Measurements from ENCODE around the gene CLIP2. TPM values are rescaled to one million over a fixed set of nuclear protein-coding genes. Genes with fewer than 3 reads are reported as not detected.

Gene CLIP2
- total RNA-seq, 1 experiment from 2014 or later = 39.9 TPM

DNA sequence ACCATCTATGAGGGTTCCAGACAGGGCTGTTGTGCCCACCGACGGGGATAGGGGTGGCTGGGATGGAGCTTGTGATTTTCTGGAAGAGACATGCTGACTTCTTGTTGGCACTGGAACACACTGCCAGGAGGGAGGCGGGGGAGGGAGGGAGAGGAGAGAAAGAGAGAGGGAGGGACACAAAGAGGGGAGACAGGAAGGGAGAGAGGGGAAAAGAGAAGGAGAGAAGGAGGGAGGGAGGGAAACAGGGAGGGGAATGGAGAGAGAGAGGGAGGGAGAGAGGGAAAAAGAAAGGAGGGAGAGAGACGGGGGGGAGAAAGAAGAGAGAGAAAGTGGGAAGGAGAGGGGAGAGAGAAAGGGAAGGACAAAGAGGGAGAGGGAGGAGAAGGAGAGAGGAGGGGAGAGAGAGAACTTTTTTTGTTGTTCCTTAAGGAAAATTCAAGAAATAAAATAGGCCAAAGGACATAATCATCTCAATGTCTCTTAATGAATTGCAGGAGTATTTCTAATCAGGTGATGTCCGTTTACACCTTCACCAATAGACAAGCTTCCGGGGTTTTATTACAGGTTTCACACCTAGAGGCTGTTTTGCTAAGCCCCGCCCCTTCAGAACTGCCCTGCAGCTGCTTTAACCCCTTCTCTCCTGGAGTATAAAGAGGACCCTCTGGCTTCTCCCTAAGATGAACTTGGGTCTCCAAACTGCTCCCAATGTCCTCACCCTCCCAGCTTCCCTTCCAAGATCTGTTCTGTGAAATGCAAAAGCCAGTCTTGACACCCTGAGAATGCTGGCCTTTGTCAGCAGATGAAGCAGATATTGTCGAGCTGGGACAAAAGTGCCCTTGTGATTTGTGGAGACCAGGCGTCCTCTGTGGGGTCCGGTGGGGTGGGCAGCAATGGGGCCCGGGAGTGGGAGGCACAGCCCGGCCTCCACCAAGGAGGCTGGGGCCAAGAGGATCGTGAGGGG lies 82.5 kb downstream of the CLIP2 start:
- in situ Hi-C loops (cut with HindIII; ENCODE audit: low pct_unique_long_range_greater_than_20kb, low sequenced_read_pairs) = no loop called here
- Histone ChIP-seq H3K27me3 (ENCODE audit: control insufficient read depth, insufficient read depth, low read length) (no peaks in the 10 kb centered on the region), H3K9me3 (ENCODE audit: control insufficient read depth, insufficient read depth, low read depth, low read length) (no peaks in the 10 kb centered on the region), H3K36me3 (ENCODE audit: control insufficient read depth, insufficient read depth, low read length) (no peaks in the 10 kb centered on the region), H3K4me3 (ENCODE audit: low read depth in 2 of 2, low read length in 2 of 2) (no peak overlapping the region), H3K4me1 (ENCODE audit: control insufficient read depth, insufficient read depth, low read length) (peaks cover 13% of the 10 kb centered on the region), H3K27ac (ENCODE audit: low read length) (no peak overlapping the region)
- intact Hi-C loops (cut with micrococcal nuclease; ENCODE audit: unreplicated experiment) = no loop called here
- POLR2A ChIA-PET = no interaction called here
- TF ChIP-seq, protein P1, sequence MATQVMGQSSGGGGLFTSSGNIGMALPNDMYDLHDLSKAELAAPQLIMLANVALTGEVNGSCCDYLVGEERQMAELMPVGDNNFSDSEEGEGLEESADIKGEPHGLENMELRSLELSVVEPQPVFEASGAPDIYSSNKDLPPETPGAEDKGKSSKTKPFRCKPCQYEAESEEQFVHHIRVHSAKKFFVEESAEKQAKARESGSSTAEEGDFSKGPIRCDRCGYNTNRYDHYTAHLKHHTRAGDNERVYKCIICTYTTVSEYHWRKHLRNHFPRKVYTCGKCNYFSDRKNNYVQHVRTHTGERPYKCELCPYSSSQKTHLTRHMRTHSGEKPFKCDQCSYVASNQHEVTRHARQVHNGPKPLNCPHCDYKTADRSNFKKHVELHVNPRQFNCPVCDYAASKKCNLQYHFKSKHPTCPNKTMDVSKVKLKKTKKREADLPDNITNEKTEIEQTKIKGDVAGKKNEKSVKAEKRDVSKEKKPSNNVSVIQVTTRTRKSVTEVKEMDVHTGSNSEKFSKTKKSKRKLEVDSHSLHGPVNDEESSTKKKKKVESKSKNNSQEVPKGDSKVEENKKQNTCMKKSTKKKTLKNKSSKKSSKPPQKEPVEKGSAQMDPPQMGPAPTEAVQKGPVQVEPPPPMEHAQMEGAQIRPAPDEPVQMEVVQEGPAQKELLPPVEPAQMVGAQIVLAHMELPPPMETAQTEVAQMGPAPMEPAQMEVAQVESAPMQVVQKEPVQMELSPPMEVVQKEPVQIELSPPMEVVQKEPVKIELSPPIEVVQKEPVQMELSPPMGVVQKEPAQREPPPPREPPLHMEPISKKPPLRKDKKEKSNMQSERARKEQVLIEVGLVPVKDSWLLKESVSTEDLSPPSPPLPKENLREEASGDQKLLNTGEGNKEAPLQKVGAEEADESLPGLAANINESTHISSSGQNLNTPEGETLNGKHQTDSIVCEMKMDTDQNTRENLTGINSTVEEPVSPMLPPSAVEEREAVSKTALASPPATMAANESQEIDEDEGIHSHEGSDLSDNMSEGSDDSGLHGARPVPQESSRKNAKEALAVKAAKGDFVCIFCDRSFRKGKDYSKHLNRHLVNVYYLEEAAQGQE (IDR thresholded peaks at IDR 0.05; ENCODE audit: insufficient read depth in 1 of 2, low read depth in 2 of 2, low read length in 1 of 2) = no peak
- TF ChIP-seq, protein P2, sequence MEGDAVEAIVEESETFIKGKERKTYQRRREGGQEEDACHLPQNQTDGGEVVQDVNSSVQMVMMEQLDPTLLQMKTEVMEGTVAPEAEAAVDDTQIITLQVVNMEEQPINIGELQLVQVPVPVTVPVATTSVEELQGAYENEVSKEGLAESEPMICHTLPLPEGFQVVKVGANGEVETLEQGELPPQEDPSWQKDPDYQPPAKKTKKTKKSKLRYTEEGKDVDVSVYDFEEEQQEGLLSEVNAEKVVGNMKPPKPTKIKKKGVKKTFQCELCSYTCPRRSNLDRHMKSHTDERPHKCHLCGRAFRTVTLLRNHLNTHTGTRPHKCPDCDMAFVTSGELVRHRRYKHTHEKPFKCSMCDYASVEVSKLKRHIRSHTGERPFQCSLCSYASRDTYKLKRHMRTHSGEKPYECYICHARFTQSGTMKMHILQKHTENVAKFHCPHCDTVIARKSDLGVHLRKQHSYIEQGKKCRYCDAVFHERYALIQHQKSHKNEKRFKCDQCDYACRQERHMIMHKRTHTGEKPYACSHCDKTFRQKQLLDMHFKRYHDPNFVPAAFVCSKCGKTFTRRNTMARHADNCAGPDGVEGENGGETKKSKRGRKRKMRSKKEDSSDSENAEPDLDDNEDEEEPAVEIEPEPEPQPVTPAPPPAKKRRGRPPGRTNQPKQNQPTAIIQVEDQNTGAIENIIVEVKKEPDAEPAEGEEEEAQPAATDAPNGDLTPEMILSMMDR (IDR thresholded peaks at IDR 0.05) = no peak
- TF ChIP-seq POLR2AphosphoS5 (IDR thresholded peaks at IDR 0.05; ENCODE audit: low read depth, low read length) (no peak), SIN3A (IDR thresholded peaks at IDR 0.05; ENCODE audit: borderline replicate concordance, insufficient read depth, low read depth, low read length) (no peak), TCF7L2 (IDR thresholded peaks at IDR 0.05; ENCODE audit: low read depth, low read length) (no peak)
- no peak for DNase-seq (ENCODE audit: low read depth, low spot score)
- peak; percentile 22; the same call in 1 of the 2 replicates for ATAC-seq
- BruUV-seq (replicated peaks) = TSS peak; percentile 77
- CTCF ChIA-PET = no interaction called here

DNA sequence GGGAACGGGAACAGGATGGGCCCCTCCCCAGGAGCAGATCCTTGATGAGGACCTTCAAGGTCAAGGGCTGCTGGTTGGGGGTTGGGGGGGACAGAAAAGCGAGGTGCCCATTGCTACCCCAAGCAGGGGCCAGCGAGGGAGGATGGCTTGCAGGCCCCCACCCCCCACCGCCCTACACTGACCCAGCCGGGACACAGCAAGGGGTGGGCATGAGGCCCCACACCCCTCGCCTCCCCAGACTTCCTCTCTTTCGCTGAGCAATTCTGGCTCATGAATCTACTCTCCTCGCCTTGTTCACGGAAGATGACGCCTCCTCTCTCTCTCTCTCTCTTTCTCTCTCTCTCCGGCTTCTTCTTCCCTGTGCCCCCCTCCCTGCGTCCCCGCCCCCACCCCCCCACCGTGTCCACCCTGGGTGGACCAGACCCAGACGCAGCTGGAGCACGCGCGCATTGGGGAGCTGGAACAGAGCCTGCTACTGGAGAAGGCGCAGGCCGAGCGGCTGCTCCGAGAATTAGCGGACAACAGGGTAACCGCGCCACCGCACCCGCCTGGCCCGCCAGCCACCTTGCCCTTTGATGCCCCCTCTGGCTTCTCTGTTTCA lies 83.4 kb downstream of the CLIP2 start:
- in situ Hi-C loops (cut with HindIII; ENCODE audit: low pct_unique_long_range_greater_than_20kb, low sequenced_read_pairs) = no loop called here
- TF ChIP-seq, protein P2 (IDR thresholded peaks at IDR 0.05) = no peak
- TF ChIP-seq SIN3A (IDR thresholded peaks at IDR 0.05; ENCODE audit: borderline replicate concordance, insufficient read depth, low read depth, low read length) = no peak
- no peak for TF ChIP-seq TCF7L2 (IDR thresholded peaks at IDR 0.05; ENCODE audit: low read depth, low read length)
- TF ChIP-seq POLR2AphosphoS5 (IDR thresholded peaks at IDR 0.05; ENCODE audit: low read depth, low read length) = no peak
- TF ChIP-seq, protein P1 (IDR thresholded peaks at IDR 0.05; ENCODE audit: insufficient read depth in 1 of 2, low read depth in 2 of 2, low read length in 1 of 2) = no peak
- Histone ChIP-seq H3K27ac (ENCODE audit: low read length) (no peak overlapping the region), H3K9me3 (ENCODE audit: control insufficient read depth, insufficient read depth, low read depth, low read length) (no peaks in the 10 kb centered on the region), H3K4me3 (ENCODE audit: low read depth in 2 of 2, low read length in 2 of 2) (no peak overlapping the region), H3K36me3 (ENCODE audit: control insufficient read depth, insufficient read depth, low read length) (no peaks in the 10 kb centered on the region), H3K4me1 (ENCODE audit: control insufficient read depth, insufficient read depth, low read length) (peaks cover 13% of the 10 kb centered on the region), H3K27me3 (ENCODE audit: control insufficient read depth, insufficient read depth, low read length) (no peaks in the 10 kb centered on the region)
- no peak for DNase-seq (ENCODE audit: low read depth, low spot score)
- ChIA-PET POLR2A (no interaction called here), CTCF (no interaction called here)
- no peak for ATAC-seq
- intact Hi-C loops (cut with micrococcal nuclease; ENCODE audit: unreplicated experiment) = no loop called here
- no TSS peak for BruUV-seq (replicated peaks)

Measured in Panc1 (cell line).